Spleen (tissue), 11 donors: ENCODE data around the gene TMEM222. TPM values are rescaled to one million over a fixed set of nuclear protein-coding genes. Genes with fewer than 3 reads are reported as not detected.

ENCODE experiments used
- DNase-seq: peaks from one replicate; pipeline ENCODE4 v3.0.0-alpha.2; 2020
- H3K27ac ChIP-seq, 8 donors: fragments of 200-600 bp; sonication (generic) in 7 of 8; 1 replicate in 4 of 8; 2 replicates in 4 of 8; pipeline versions ENCODE4 v1.5.0 to v1.8.0; 2016 to 2021; ENCODE audit warnings: inconsistent platforms in 4 of 8, mild to moderate bottlenecking in 4 of 8, moderate library complexity in 1 of 8
- H3K27me3 ChIP-seq, 7 donors: fragments of 200-600 bp; sonication (generic) in 6 of 7; replicated peaks in 1 of 7; 1 replicate in 4 of 7; 2 replicates in 3 of 7; pipeline versions ENCODE4 v1.5.0 to v1.8.0; 2016 to 2021; ENCODE audit warnings: inconsistent platforms in 3 of 7, mild to moderate bottlenecking in 1 of 7
- H3K36me3 ChIP-seq, 6 donors: fragments of 200-600 bp; sonication (generic) in 5 of 6; 1 replicate in 4 of 6; 2 replicates in 2 of 6; pipeline versions ENCODE4 v1.5.0 to v1.8.0; 2016 to 2021; ENCODE audit warnings: inconsistent platforms in 2 of 6
- H3K4me1 ChIP-seq, 6 donors: fragments of 200-600 bp; sonication (generic) in 5 of 6; 1 replicate in 3 of 6; 2 replicates in 3 of 6; pipeline versions ENCODE4 v1.5.0 to v1.8.0; 2016 to 2021; ENCODE audit warnings: inconsistent platforms in 3 of 6
- H3K4me3 ChIP-seq, 8 donors: fragments of 200-600 bp; sonication (generic) in 7 of 8; 1 replicate in 4 of 8; 2 replicates in 4 of 8; pipeline versions ENCODE4 v1.5.0 to v1.8.0; 2016 to 2021; ENCODE audit warnings: inconsistent platforms in 4 of 8, mild to moderate bottlenecking in 4 of 8, moderate library complexity in 2 of 8
- H3K9me3 ChIP-seq, 8 donors: fragments of 200-600 bp; sonication (generic) in 7 of 8; 1 replicate in 4 of 8; 2 replicates in 4 of 8; pipeline versions ENCODE4 v1.5.0 to v1.8.0; 2016 to 2021; ENCODE audit warnings: inconsistent platforms in 4 of 8
- CTCF ChIP-seq, 11 experiments: fragments of 200-600 bp in 7 of 11; fragments of 450-650 bp in 4 of 11; sonication (generic) in 4 of 11; IDR thresholded peaks in 8 of 11; conservative IDR thresholded peaks in 3 of 11; 1 replicate in 7 of 11; 2 replicates in 4 of 11; pipeline versions ENCODE4 v1.4.0 to v1.8.0; 2016 to 2021; ENCODE audit warnings: antibody characterized with exemption in 11 of 11, inconsistent platforms in 4 of 11, mild to moderate bottlenecking in 1 of 11
- POLR2A ChIP-seq, 3 donors: fragments of 450-650 bp; IDR thresholded peaks; one replicate each; pipeline ENCODE4 v1.5.1; 2017; ENCODE audit warnings: antibody characterized with exemption in 3 of 3, mild to moderate bottlenecking in 1 of 3
- POLR2AphosphoS5 ChIP-seq, 3 donors: sonication (generic); formaldehyde crosslinking; IDR thresholded peaks; one replicate each; pipeline ENCODE4 v1.5.1; 2017; ENCODE audit warnings: antibody characterized with exemption in 3 of 3
- WGBS, 5 donors: extraction: QIAGEN DNeasy Blood & Tissue Kit in 3 of 5; methylation state at CpG; one replicate each; pipeline versions ENCODE4 v1.1.5 to v1.1.7; 2013 to 2018; 5-methylcytosine and 5-hydroxymethylcytosine counted together
- intact Hi-C: fragments of 100-400 bp; cut with DNase I; formaldehyde crosslinking; loops from one replicate; pipeline ENCODE4 v1.15.0; 2023; ENCODE audit warnings: low total_unique reads
- polyA plus RNA-seq, 3 donors: library from polyadenylated mRNA; stranded (reverse); fragments of 200-250 nt; gene quantifications; one replicate each; pipeline ENCODE4 v1.2.1, GENCODE V29; 2013
- total RNA-seq, 7 donors: library from RNA; depleted of rRNA in 3 of 7; stranded (reverse); fragments of >200 nt in 3 of 7; fragmentation: NEBNext Ultra II Directional in 4 of 7; extraction: Animal tissue kit (Norgen Biotek cat#: 25700) in 4 of 7; gene quantifications; one replicate each; pipeline versions ENCODE4 v1.1.0 to v1.2.1, GENCODE V29; 2016 to 2021
- donor health status: healthy with polysubstance abuse.
- donor health status: DM: no; HTN: no; CAD: no; lungs with moderate emphysema.
- donor health status: DM: no; HTN: no; CAD: no.
- donor health status: Bipolar disorder and iron deficiency.
- donor health status: healthy.
- donor health status: DM: no; HTN: no; CAD: no.
- donor health status: DM: yes; HTN: yes; CAD: no.

The TMEM222 gene
- total and polyA plus RNA-seq, 10 donors: 25.4 to 38.9 (median 31.8) TPM

GRCh38 chr1:27314737-27315136 lies 7.2 kb upstream of the TMEM222 start:
- TF ChIP-seq CTCF (IDR thresholded peaks at IDR 0.05 in 8 of 11, conservative IDR thresholded peaks at IDR 0.05 in 3 of 11) (no peak), POLR2A (IDR thresholded peaks at IDR 0.05) (no peak), POLR2AphosphoS5 (IDR thresholded peaks at IDR 0.05) (no peak)
- no peak overlapping the region for H3K4me3 ChIP-seq
- DNase-seq: peak; percentile 5
- no peaks in the 10 kb centered on the region for H3K9me3 ChIP-seq
- peaks cover 0 to 20% (median 3%) of the 10 kb centered on the region in 6 donors for H3K36me3 ChIP-seq
- H3K4me1 ChIP-seq: no peaks in the 10 kb centered on the region
- intact Hi-C loops: no loop called here
- 82 to 97% (median 91%) methylated on average over 2 of the region's 2 CpGs for WGBS, 5 donors
- H3K27me3 ChIP-seq: peaks cover 0 to 8% (median 0%) of the 10 kb centered on the region in 7 donors
- no peak overlapping the region for H3K27ac ChIP-seq

GRCh38 chr1:27316860-27317259 lies 5.1 kb upstream of the TMEM222 start:
- H3K4me1 ChIP-seq: peaks cover 0 to 9% (median 7%) of the 10 kb centered on the region in 6 donors
- no peak overlapping the region for H3K4me3 ChIP-seq
- intact Hi-C loops: no loop called here
- 84 to 91% (median 86%) methylated on average over 5 of the region's 5 CpGs for WGBS, 5 donors
- TF ChIP-seq POLR2A (IDR thresholded peaks at IDR 0.05) (no peak), POLR2AphosphoS5 (IDR thresholded peaks at IDR 0.05) (no peak), CTCF (IDR thresholded peaks at IDR 0.05 in 8 of 11, conservative IDR thresholded peaks at IDR 0.05 in 3 of 11) (no peak)
- no peaks in the 10 kb centered on the region for H3K9me3 ChIP-seq
- peaks cover 0 to 8% (median 0%) of the 10 kb centered on the region in 7 donors for H3K27me3 ChIP-seq
- peak; percentile 1 for DNase-seq
- H3K27ac ChIP-seq: no peak overlapping the region
- peaks cover 0 to under 1% (median 0%) of the 10 kb centered on the region in 6 donors for H3K36me3 ChIP-seq

- Histone ChIP-seq H3K9me3 (no peaks in the 10 kb centered on the region), H3K27ac (no peak overlapping the region), H3K4me3 (no peak overlapping the region), H3K27me3 (peaks cover 0 to 8% (median 0%) of the 10 kb centered on the region in 7 donors), H3K36me3 (no peaks in the 10 kb centered on the region), H3K4me1 (peaks cover 3 to 17% (median 15%) of the 10 kb centered on the region in 6 donors)
- DNase-seq: no peak
- no peak for TF ChIP-seq POLR2A (IDR thresholded peaks at IDR 0.05)
- TF ChIP-seq CTCF (IDR thresholded peaks at IDR 0.05 in 8 of 11, conservative IDR thresholded peaks at IDR 0.05 in 3 of 11): no peak
- TF ChIP-seq POLR2AphosphoS5 (IDR thresholded peaks at IDR 0.05): no peak
- intact Hi-C loops: no loop called here
- 30 to 54% (median 45%) methylated on average over 4 of the region's 4 CpGs for WGBS, 5 donors
These were observed 3.8 kb upstream of the TMEM222 start for GRCh38 chr1:27318136-27318535.

GRCh38 chr1:27318596-27318995 lies 3.4 kb upstream of the TMEM222 start:
- TF ChIP-seq CTCF (IDR thresholded peaks at IDR 0.05 in 8 of 11, conservative IDR thresholded peaks at IDR 0.05 in 3 of 11): no peak
- TF ChIP-seq POLR2AphosphoS5 (IDR thresholded peaks at IDR 0.05): no peak
- TF ChIP-seq POLR2A (IDR thresholded peaks at IDR 0.05): no peak
- intact Hi-C loops: no loop called here
- Histone ChIP-seq H3K9me3 (no peaks in the 10 kb centered on the region), H3K36me3 (peaks cover 0 to under 1% (median 0%) of the 10 kb centered on the region in 6 donors), H3K27ac (no peak overlapping the region), H3K4me3 (no peak overlapping the region), H3K4me1 (peaks cover 7 to 22% (median 20%) of the 10 kb centered on the region in 6 donors), H3K27me3 (peaks cover 0 to 8% (median 0%) of the 10 kb centered on the region in 7 donors)
- DNase-seq: peak; percentile 0
- WGBS, 5 donors: 67 to 75% (median 69%) methylated on average over 1 of the region's 1 CpG
